Fibroblast of lung (primary cell): ENCODE measurements around the gene SIPA1L3.

Experiments
- EZH2 ChIP-seq: IDR thresholded peaks from 2 replicates; pipeline ENCODE4 v1.5.1; 2012; ENCODE audit warnings: low read length, control low read depth, mild to moderate bottlenecking; ENCODE audit errors: missing control alignments
- TF ChIP-seq, protein P1 (sequence below), 2 donors: IDR thresholded peaks in 1 of 2; conservative IDR thresholded peaks in 1 of 2; 1 replicate in 1 of 2; 2 replicates in 1 of 2; pipeline ENCODE4 v1.5.1; 2011 to 2012; ENCODE audit warnings: low read length in 2 of 2, control low read depth in 1 of 2, inconsistent platforms in 1 of 2, low read depth in 1 of 2, mild to moderate bottlenecking in 1 of 2

DNA sequence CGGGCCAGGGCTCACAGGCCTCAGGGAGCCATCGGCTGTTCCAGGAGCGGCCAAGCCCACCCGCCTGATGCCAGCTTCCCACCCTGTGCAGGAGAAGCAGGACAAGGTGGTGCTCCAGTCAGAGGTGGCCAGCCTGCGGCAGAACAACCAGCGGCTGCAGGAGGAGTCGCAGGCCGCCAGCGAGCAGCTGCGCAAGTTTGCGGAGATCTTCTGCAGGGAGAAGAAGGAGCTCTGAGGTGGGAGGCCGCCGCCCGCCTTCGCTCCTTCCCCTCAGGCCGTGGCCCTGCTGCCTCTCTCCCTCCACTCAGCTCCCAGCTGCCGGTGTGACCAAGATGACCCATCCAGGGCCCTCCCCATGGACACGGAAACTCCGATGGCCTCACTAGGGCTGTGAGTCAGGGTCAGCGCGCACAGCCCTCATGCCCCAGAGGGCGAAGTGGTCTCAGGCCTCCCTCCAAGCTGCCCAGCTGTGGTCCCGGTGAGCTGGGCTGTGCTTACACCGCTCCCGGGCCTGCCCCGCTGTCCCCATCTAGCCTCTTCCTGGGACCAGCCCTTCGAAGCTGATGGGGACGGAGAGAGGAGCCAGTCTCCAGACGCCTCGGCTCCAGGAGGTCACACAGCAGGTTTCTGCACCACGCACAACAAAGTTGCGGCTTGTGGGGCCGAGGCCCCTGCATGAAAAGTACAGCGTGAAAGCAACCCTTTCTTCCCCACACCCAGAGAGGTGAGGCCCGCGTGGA, 299.2 kb downstream of the SIPA1L3 start:
- TF ChIP-seq, protein P1, sequence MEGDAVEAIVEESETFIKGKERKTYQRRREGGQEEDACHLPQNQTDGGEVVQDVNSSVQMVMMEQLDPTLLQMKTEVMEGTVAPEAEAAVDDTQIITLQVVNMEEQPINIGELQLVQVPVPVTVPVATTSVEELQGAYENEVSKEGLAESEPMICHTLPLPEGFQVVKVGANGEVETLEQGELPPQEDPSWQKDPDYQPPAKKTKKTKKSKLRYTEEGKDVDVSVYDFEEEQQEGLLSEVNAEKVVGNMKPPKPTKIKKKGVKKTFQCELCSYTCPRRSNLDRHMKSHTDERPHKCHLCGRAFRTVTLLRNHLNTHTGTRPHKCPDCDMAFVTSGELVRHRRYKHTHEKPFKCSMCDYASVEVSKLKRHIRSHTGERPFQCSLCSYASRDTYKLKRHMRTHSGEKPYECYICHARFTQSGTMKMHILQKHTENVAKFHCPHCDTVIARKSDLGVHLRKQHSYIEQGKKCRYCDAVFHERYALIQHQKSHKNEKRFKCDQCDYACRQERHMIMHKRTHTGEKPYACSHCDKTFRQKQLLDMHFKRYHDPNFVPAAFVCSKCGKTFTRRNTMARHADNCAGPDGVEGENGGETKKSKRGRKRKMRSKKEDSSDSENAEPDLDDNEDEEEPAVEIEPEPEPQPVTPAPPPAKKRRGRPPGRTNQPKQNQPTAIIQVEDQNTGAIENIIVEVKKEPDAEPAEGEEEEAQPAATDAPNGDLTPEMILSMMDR (conservative IDR thresholded peaks at IDR 0.05 in 1 of 2, IDR thresholded peaks at IDR 0.05 in 1 of 2; ENCODE audit: low read depth in 1 of 2, low read length in 2 of 2): no peak
- TF ChIP-seq EZH2: no peak
